Measurements from ENCODE around the gene REEP6. TPM values are rescaled to one million over a fixed set of nuclear protein-coding genes. Genes with fewer than 3 reads are reported as not detected.

The REEP6 gene
- total RNA-seq, 1 experiment from 2014 or later: 10.5 TPM

GRCh38 chr19:1503925-1504773, 13.2 kb downstream of the REEP6 start:
- H4K91ac ChIP-seq (ENCODE audit: insufficient read length, low read depth, low read length): no peak overlapping the region
- H2BK12ac ChIP-seq (ENCODE audit: insufficient read length, low read depth, low read length): no peak overlapping the region
- H3K56ac ChIP-seq (ENCODE audit: insufficient read length, low read depth, low read length): no peak overlapping the region
- H3K4me2 ChIP-seq (ENCODE audit: insufficient read depth, insufficient read length, low read length): peak overlapping the region; percentile 3
- no peaks in the 10 kb centered on the region; the same call in 1 of the 2 replicates for H3K27me3 ChIP-seq (ENCODE audit: insufficient read depth, low read length)
- WGBS (ENCODE audit: extremely low coverage, insufficient read length, low lambda C conversion rate): no CpG with 5 or more reads among the region's 23 CpGs
- H3K9me3 ChIP-seq (ENCODE audit: control insufficient read depth, low read depth, low read length): no peaks in the 10 kb centered on the region
- peaks cover 7 to 20% of the 10 kb centered on the region in 2 experiments for H3K9me3 Mint-ChIP-seq
- H4K5ac ChIP-seq (ENCODE audit: insufficient read length, low read depth, low read length): no peak overlapping the region
- H3K14ac ChIP-seq (ENCODE audit: insufficient read depth, low read length): 0 out of 2 replicates have a peak overlapping the region, but pooled peaks have one; percentile 18
- H2BK120ac ChIP-seq (ENCODE audit: low read depth, low read length, poor library complexity, severe bottlenecking): no peak overlapping the region
- H3K4me1 Mint-ChIP-seq: peaks cover 0 to 9% of the 10 kb centered on the region in 2 experiments; a peak in 3 of 4 replicates
- no peak overlapping the region; a peak in 1 of 7 replicates for H3K27ac Mint-ChIP-seq
- H3K4ac ChIP-seq (ENCODE audit: low read depth, low read length): no peak overlapping the region
- no peaks in the 10 kb centered on the region for H3K36me3 Mint-ChIP-seq (ENCODE audit: insufficient read depth in 1 of 3, low read depth in 3 of 3)
- peak overlapping the region in 1 of 2 experiments; percentile 54; a peak in 1 of 5 replicates for H3K4me3 Mint-ChIP-seq
- no peak overlapping the region for H2BK15ac ChIP-seq (ENCODE audit: low read depth, low read length)
- H3K27ac ChIP-seq (ENCODE audit: insufficient read length, low read depth, low read length): no peak overlapping the region
- H3K23ac ChIP-seq (ENCODE audit: insufficient read length, low read depth, low read length): no peak overlapping the region
- peaks cover 63% of the 10 kb centered on the region for H3K27me3 Mint-ChIP-seq (ENCODE audit: low read depth)
- no peak overlapping the region for H2BK5ac ChIP-seq (ENCODE audit: insufficient read length, low read length)
- peak overlapping the region; percentile 39 for H3K18ac ChIP-seq (ENCODE audit: insufficient read length, low read depth, low read length)
- TF ChIP-seq CTCF (conservative IDR thresholded peaks at IDR 0.05): no peak
- no peak overlapping the region for H4K8ac ChIP-seq (replicated peaks; ENCODE audit: insufficient read length, low read depth, low read length)
- H2AFZ ChIP-seq (ENCODE audit: low read length): no peak overlapping the region
- no peak overlapping the region for H2BK20ac ChIP-seq (ENCODE audit: low read depth, low read length, poor library complexity, severe bottlenecking)
- no peak overlapping the region for H3K9ac ChIP-seq (ENCODE audit: extremely low read depth, insufficient read length, low read length)
- no peaks in the 10 kb centered on the region for H4K20me1 ChIP-seq (ENCODE audit: control insufficient read depth, insufficient read depth, insufficient read length)
- no peak for DNase-seq
- H3K79me1 ChIP-seq (ENCODE audit: insufficient read depth, low read depth, low read length, poor library complexity, severe bottlenecking): no peaks in the 10 kb centered on the region
- no peak overlapping the region for H3T11ph ChIP-seq (ENCODE audit: low read length)
- peaks cover 11% of the 10 kb centered on the region for H3K23me2 ChIP-seq (ENCODE audit: insufficient read length, low read depth, low read length, poor library complexity, severe bottlenecking)
- no peaks in the 10 kb centered on the region for H3K79me2 ChIP-seq (ENCODE audit: insufficient read depth, low read length)
- H3K4me1 ChIP-seq (ENCODE audit: insufficient read depth, low read length): no peaks in the 10 kb centered on the region
- H2AK5ac ChIP-seq (ENCODE audit: insufficient read length, low read length): peak overlapping the region; percentile 24
